GM20431 (cell line): ENCODE data around the gene POU5F2.

Experiments used
- in situ Hi-C: fragments of 300-500 bp; cut with MseI, MboI; formaldehyde crosslinking; loops from one replicate; pipeline ENCODE4 v1.15.0; 2020; ENCODE audit warnings: low sequenced_read_pairs; ENCODE audit not compliant: unreplicated experiment

The POU5F2 gene

DNA sequence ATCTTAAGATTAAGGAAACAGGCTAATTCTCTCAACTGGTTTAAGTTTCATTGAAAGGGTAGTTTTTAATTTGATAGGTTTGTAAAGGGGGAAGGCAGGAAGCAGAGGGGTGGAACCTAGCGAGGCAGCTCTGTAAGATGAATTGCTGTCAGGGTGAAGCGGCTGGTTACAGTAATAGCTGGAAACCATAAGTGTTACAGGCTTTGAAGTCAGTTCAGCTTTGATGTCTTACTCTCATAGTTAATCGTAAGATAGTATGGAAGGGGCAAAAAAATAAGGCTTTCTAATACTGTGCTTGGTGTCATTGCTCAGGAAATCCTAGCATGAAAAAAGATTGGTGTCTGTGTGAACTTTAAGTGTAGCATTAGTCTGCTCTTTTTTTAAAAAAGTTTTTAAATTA lies 20.3 kb downstream of the POU5F2 start:
- in situ Hi-C loops: no loop called here

DNA sequence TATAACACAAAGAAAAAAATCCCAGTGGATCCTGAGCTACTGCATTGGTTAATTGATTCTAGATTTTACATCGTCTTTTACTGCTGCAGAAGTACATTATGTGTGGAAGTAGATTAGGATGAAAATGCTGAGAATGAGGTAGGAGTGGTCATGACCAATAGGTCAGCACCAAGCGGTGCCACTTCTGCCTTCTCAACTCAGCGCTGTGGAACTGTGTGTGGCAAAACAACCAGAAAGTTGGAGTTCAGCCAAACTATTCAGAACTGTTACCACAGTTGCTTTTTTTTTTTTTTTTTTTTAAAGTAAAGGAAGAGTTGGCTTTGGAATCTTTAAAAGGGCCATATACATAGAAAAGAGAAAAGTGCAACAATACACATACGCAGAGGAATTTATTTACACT lies 24.2 kb downstream of the POU5F2 start:
- in situ Hi-C loops: no loop called here

DNA sequence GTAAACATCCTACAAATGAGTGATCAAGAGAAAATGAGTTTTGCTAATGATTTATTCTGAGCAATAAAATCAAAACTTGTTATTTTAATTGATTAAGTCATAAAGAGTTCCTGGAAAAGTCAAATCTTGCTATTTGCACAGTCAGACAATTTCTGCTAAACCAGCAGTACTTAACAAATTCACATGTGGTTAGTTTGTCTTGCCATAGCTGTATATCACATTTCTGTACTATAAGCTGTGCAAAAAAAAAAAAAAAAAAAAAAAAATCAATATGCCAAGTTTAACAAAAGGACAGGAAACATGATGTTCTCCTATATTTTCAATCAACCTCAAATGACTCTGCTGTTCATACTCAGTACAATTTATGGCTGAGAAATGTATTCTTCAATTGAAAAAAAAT lies 24.9 kb downstream of the POU5F2 start:
- in situ Hi-C loops: no loop called here

DNA sequence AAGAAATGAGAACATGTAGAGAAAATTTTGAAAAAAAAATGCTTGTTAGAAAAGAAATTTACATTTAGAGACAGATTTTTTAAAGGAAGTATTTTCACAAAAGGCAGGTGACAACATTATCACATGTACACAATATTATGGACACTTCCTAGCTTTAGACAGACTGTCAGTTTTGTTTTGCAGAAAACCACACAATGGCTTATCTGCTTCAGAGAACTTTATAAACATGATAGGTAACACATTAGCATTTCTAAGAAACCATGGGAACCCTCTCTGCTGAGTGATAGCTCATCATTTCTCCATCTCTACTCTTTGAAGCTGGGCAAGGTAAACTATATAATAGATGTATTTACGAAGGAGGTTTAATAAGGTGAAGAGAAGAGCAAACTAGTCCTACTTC lies 25.6 kb downstream of the POU5F2 start:
- in situ Hi-C loops: no loop called here

DNA sequence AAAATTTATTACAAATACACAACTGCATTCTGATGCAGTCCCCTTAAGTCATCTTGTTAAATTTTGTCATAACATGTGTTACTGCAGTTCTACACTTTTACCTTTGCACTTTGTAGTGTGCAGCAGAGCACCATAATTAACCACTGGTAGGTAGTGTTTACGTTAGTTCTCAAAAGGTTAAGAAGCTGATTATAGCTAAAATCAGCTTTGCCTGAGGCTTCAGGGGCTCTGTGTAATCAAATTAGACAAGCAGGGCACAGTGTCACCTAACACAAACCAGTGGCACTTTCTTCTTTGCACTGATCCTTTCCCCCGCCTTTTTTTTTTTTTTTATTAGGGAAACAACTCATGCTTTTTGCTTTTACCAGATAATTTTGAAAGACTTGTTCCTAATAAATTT lies 26.1 kb downstream of the POU5F2 start:
- in situ Hi-C loops: no loop called here

DNA sequence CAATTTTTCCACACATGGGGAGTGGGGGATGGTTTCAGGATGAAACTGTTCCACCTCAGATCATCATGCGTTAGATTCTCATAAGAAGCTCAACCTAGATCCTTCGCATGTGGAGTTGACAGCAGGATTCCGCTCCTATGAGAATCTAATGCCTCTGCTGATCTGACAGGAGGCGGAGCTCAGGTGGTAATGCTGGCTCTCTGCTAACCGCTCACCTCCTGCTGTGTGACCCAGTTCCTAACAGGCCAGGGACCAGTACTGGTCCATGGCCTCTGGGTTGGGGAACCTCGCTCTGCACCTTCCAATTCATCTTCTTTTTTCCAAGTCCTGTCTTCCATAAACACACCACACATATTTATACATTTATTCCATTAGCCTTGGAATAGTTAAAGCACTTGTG lies 33.0 kb downstream of the POU5F2 start:
- in situ Hi-C loops: no loop called here

DNA sequence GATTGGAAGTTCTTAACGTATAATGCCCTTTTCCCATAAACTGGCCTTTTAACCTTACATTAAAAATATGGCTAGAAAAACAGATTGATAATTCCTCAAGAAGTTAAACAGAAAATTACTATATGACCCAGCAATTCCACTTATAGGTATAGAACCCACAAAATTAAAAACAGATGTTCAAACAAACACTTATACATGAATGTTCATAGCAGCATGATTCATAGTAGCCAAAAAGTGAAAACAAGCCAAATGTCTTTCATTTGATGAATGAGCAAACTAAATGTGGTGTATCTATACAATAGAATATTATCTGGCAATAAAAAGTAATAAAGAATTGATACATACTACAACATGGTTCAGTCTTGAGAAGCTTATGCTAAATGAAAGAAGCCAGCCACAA lies 35.5 kb downstream of the POU5F2 start:
- in situ Hi-C loops: no loop called here

DNA sequence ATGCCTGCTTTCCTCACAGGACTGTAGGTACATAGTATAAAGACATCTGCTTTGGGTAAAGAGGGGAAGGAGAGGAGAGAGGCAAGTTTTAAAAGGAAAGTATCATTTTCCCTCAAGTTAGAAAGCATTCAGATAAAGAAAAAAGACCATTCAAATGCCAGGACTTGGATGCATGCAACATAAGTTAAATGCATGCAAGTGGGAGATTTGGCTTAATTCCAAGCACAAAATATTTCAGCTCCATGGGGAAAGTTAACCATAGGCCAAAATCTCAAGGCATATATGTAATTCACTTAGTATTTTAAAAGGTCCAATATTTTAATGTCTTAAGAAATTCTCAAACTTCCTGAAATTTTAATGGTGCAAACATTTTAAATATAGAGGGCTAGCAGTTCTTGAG lies 36.4 kb downstream of the POU5F2 start:
- in situ Hi-C loops: no loop called here

DNA sequence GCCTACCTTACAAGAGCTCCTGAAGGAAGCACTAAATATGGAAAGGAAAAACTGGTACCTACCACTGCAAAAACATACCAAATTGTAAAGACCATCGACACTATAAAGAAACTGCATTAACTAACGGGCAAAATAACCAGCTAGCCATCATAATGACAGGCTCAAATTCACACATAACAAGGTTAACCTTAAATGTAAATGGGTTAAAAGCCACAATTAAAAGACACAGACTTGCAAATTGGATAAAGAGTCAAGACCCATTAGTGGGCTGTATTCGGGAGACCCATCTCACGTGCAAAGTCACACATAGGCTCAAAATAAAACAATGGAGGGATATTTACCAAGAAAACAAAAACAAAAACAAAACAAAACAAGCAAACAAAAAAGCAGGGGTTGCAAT lies 49.4 kb downstream of the POU5F2 start:
- in situ Hi-C loops: no loop called here
